Fibroblast of skin of left biceps (primary cell): ENCODE measurements around the gene SH3TC1.

Experiments
- DNase-seq, 2 experiments: peaks; one replicate each; pipeline ENCODE4 v3.0.0-alpha.2; 2013; ENCODE audit warnings: low read depth in 2 of 2

Gene SH3TC1

DNA sequence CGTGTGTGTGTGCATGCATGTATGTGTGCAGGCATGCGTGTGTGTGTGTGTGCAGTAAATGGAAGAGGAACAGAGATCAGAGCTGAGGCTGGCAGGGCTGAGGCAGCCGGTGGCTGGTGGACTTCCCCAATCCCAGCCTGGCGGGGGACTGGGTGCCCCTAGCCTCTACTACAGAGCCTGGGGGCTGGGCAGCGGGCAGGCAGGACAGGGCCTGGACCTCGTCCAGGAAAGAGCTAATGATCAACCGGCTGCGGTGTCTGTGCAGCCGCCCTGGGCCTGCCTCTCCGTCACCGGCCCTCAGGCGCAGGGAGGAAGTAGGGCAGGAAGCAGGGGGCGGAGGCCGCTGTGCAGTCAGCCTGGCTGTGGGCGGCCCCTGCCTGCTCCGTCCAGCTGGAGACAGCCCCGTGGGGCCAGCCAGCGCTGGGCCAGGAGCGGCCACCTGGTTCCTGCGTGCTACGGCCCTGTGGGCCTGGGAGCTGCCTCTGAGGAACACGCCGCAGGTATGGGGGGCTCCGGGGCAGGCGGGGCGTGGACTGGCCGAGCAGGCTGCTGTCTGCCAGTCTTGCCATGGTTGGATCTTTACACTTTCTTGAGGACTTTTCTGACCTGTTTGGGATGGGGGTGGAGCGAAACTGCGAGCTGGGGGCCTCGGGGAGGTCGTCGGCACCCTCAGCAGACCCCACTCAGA is at the start of gene SH3TC1:
Gene SH3TC1 (plus strand): TSS at position 385 of the 688 bp plus-strand sequence. CDS start 5,905 bp downstream, outside the sequence.
- no peak for DNase-seq

- no peak for DNase-seq
Measured at GRCh38 chr4:8149664-8150063, 49.4 kb upstream of the SH3TC1 start.

GRCh38 chr4:8150152-8151090 is 48.7 kb upstream of the SH3TC1 start:
- no peak for DNase-seq

DNA sequence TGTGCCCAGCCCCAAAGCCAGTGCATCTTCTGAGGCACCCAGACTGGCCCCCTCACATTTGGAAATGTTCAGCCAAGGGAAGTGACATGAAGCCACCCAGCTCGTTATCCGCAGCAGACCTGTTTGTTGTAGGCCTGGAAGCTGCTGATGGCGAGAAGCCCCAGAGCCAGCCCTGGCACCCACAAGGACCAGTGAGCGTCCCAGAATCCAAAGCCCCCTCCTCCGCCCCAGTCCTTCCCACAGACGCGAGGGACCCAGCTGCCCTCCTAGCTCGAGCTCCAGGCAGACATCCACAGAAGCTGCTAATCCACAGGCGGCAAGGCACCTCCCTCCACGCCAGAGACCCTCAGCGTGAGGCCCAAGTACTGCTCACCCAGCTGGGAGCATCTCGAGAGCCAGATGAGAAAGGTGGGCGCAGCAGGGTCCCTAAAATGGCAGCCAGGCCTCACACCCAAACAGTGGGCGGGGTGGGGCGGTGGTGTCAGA is 47.9 kb upstream of the SH3TC1 start:
- DNase-seq: no peak

DNA sequence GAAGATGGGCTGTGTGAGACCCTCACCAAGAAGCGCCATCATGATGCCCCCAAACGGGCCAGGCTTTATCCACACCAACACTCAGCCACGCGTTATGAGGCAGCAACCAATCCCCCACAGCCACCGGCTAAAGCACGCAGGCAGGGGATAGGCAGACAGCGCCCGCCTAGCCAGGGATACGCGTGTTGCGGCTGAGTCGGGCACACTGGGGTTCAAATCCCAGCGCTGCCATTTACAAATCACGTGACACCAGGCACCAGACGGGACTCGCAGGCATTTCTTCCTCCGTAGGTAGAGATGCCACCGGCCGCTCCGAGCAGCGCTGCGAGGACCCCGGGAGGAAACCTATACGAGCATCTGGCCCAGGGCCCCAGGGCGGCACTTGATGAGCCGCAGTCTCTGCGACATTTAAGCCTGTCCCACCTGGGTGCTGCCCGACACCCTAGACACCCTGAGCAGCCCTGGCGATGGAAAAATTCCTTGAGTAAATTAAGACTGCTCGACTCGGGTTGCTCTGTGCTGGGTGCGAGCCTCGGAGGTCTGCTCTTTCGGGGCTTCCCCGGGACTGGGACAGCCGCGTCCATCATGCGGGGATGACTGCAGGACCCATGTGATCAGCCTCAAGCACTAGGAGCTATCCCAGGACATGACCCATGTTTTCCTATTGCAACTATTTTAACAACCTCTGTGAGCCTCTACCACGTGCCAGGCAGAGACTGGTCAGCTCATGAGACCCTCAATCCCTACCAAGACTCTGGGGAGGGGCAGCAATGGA is 46.8 kb upstream of the SH3TC1 start:
- no peak for DNase-seq

- DNase-seq: no peak
Measured at GRCh38 chr4:8152865-8153257, 46.2 kb upstream of the SH3TC1 start.

DNA sequence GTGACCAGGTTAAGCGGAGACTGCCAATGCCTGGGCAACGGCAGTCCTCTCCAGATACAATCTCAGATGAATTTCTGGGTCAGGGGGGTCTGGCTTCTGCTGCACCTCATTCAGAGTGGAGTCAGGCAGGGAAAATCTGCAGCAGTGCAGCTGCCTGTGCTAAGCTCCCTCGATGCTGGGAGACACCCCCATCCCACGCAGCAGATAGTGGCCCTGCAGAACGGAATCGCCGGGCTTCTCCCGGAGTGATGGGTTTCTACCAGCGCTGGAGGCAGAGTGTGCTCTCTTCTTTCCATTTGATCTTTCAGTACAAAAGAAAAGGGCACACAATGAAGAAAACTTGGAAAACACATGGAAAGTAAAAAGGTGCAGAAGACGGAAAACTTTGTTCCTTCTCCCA is 45.6 kb upstream of the SH3TC1 start:
- DNase-seq: no peak

GRCh38 chr4:8155048-8155447 is 44.0 kb upstream of the SH3TC1 start:
- no peak for DNase-seq

GRCh38 chr4:8155660-8156421 is 43.2 kb upstream of the SH3TC1 start:
- no peak for DNase-seq

GRCh38 chr4:8156617-8157016 is 42.5 kb upstream of the SH3TC1 start:
- DNase-seq: no peak

DNA sequence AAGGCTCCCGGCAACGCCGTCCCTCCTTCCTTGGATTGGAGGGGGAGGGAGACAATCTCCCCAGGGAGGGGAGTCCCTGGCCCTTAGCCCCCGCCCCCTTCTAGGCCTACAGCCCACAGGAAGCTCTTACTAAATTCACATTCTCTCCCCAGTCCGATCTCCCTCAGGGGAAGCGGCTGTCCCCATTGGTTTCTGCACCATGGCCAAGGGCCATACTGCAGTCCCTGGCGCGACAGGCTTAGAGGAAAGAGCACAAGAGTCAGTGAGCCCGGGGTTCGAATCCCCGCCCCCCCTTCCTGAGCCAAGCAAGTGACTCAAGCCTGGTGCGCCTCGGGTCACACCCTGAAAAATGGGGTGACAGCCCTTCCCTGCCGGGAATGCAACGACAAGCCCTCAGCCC is 41.6 kb upstream of the SH3TC1 start:
- DNase-seq: no peak

DNA sequence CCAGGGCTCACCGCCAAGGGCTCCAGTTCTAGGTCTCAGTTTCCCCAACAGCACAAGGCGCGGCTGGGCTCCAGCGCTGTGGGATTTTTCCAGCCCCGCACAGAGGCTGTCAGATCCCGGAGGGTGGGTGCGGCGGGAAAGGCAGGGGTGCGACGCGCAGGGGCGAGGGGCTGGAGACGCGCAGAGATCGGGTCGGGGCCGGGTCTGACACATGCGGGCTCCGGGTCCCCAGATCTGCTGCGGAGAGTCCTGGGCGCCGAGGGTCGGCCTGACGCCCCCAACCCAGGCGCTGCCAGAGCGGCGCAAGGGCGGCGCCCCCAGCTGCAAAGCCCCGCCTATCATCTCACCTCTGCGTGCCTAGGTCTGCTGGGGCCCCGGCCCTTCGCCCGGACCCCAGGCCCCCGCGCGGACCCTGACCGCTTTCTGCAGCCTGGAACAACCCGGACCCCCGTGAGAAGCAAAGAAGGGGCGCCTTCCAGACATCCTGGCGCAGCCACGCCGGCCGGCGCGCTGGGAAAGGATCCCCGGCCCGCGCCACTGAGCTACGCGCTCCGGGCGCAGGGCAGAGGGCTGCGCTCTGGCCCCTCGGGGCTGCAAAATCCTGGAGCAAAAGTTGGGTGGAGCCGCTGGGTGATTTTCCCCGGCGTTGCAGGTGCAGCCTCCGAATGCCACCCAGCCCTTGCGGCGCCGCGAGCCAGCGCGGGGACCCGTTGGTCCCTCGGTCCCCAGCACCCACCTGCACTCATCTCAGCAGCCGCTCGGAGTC is 41.0 kb upstream of the SH3TC1 start:
- DNase-seq: no peak

DNA sequence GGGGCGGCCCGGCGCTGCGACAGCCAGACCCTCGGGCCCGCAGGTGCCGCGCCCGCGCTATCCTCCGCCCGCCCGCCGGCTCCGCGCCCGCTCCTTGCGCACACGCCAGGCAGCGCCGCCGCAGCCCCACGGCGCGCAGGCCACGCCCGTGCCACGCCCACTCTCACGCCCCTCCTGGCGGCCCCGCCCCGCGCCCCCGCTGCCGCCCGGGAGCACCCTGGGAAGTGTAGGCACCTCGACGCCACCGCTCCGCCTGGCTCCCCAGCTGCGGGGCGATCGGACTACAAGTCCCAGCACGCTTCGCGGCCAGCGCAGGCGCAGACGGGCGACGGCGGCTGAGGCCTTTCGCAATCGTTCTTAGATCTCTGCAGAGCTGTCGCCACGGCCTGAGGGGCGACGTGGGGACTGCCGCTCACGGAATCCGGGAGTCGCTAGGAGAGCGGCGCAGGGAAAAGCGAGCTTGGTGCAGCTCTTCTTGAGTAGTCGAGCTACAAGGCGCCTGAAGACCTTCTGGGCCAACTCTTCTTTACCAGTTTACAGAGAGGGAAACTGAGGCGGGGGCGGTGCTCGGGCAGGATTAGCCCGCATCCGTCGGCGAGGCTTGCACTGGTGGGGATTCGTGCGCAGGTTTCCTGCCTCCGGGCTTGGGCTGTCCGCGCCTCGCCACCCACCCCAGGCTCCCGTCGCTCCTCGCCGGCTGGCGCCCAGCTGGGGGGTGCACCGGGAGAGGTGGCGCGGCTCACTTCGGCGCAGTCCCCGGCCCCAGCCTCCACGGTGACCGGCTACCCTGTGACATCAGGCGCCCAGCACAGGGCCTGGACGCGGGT is 40.2 kb upstream of the SH3TC1 start, which contains the start of gene ABLIM2:
Gene ABLIM2 (minus strand): TSS at position 104 of the 827 bp plus-strand sequence. CDS start 124 bp downstream, outside the sequence.
- peak; percentile 91 to 93 for DNase-seq

GRCh38 chr4:8159537-8160232 is 39.4 kb upstream of the SH3TC1 start:
- DNase-seq: no peak

DNA sequence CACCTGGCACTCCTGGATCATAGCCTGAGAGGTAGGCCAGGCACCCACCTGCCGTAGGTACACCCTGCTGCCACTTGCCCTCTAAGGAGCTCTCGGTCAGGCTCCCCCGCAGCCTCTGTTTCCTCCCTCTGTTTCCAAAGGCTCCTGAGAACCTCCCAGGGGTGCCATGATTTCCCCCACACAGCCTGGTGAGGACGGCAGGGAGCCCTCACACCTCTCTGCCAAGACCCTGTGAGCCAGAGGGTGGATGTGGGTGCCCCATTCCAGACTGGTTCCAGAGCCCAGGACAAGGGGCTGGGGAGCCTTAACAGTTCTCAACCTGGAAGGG is 38.9 kb upstream of the SH3TC1 start:
- DNase-seq: no peak

DNA sequence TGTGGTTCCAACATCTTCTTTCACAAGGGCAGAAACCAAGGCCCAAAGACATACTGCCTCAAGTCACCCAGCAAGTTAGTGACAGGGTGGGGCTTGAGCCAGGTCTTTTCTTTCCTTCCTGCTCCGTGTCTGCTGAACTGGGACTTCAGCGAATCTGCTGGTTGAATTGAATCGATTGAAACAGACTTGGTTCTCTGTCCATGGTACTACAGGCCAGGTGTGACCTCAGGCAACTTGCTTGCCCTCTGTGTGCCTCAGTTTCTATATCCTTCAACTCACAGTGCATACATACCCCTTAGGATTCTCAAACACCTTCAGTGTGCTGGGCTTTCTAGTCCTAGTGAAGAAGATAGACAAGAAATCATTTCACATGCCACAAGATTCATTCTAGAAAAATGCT is 38.5 kb upstream of the SH3TC1 start:
- no peak for DNase-seq

DNA sequence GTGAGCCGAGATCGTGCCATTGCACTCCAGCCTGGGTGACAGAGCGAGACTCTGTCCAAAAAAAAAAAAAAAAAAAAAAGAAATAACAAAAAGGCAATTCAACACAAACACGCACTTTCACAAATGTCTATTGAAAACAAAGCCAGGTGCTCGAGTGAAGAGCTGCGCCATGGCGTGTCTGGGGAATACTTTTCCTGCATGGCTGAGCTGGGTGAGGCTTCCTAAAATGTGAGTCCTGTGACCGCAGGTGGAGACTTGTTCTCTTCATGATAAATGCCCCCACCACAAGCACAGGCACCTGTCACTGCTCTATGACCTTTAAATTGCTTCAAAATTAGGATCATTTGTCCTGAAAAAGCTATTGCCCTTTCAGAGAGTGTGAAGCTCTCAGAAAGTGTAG is 36.5 kb upstream of the SH3TC1 start:
- DNase-seq: no peak

DNA sequence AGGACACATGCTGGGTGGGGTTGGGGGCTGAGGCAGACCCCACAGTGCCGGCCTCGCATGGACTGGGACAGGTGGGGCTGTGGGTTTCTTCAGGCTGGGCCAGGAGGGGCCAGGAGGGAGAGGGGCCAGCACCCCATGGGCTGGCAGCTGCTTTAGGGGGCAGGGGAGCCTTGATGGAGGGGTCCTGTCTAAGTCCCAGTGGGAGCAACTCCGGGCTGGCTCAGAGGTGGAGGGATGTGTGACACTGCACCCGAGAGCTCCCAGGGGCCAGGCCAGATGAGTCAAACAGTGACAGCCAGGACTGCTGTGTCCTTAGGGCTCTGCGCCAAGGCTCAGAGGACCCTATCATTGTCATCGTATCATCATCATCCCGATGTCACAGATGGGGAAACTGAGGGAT is 36.1 kb upstream of the SH3TC1 start:
- DNase-seq: no peak
